OCI-M1 (cell line): ENCODE measurements around the gene CAMKV.
"Not testable (repeated sequence)": the region's sequence is repeated elsewhere in the genome, so short reads cannot be mapped to it uniquely, and the experiment has no call there.

Source experiments
- DNase-seq: peaks from one replicate; lab custom pipeline; 2025; lab: John Stamatoyannopoulos, UW

CAMKV gene

DNA sequence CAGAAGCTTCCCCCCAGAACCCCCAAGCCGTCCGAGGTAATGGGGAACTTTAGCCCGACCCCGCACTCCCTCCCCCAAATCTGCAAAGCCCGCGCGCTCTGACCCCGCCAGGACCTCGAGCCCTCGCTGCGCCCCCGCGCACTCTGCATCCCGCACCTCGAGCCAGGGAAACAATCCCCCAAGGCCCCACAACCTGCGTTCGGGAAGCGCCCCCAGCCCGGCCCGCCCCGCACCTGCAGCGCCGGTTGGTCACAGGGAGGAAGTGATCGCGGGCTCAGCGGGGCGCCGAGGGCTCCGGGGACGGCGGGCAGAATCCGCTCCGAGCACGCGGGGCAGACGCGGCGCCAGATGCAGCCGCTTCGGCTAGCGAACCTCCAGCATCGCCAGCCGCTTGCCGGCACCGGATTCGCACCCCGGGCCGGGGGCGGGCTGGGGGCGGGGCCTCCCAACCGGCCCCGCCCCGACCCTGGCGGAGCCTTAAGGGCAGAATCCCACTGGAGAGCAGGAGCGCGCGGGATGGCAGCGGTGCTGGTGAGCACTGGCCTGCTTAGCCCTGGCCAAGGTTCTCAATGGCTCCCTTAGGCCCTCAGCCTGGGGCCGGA, at the start of gene CAMKV:
CAMKV (minus strand) TSS at position 382 of the 602 bp plus-strand sequence. CDS start 7,518 bp downstream, outside the sequence.
- DNase-seq = no peak

DNA sequence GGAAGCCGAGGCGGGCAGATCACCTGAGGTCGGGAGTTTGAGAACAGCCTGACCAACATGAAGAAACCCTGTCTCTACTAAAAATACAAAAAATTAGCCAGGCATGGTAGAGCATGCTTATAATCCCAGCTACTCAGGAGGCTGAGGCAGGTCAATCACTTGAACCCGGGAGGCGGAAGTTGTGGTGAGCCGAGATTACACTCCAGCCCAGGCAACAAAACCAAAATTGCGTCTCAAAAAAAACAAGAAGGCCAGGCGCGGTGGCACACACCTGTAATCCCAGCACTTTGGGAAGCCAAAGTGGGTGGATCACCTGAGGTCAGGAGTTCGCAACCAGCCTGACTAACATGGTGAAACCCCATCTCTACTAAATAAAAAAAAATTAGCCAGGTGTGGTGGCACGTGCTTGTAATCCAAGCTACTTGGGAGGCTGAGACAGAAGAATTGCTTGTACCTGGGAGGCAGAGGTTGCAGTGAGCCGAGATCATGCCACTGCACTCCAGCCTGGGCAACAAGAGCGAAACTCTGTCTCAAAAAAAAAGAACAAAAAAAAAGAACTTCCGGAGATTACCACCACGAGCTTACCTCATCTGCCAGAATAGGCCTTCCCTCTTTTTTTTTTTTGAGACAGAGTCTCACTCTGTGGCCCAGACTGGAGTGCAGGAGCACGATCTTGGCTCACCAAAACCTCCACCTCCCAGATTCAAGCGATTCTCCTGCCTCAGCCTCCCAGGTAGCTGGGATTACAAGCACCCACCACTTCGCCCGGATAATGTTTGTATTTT, 48.3 kb upstream of the CAMKV start:
- DNase-seq = not testable (repeated sequence)

DNA sequence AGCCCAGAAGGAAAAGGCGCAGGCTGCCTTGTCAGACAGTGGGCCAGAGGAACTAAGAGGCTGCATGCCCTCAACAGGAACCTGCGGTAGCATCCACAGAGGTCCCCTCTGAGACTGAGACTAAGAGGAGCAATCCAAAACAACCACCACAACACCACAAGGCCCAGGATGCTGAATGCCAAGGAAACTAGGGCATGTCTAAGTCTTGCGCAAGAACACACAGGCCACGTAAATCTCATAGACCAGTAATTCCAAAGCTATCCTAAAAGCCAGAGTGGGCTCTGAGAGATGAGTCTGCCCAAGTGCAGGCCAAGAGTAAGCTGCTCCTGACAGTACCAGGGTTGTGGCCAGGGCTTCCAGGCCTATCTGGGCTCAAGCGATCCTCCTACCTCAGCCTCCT, 47.0 kb upstream of the CAMKV start:
- DNase-seq = no peak

DNA sequence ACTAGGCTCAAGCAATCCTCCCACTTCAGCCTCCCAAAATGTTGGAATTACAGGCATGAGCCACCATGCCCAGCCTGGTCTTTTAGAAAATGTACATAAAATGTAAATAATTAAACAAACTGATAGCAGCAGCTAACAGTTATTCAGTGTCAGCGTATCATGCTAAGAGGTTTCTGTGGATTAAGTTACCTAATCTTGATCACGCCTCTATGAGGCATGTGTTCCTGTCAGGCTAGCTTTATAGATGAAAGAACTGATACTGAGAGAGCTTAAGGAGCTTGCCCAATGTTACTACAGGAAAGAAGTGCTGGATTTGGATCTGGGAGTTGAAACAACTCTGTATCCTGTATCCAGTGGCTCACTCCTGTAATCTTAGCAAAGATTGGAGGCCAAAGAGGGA, 45.2 kb upstream of the CAMKV start:
- no peak for DNase-seq

DNA sequence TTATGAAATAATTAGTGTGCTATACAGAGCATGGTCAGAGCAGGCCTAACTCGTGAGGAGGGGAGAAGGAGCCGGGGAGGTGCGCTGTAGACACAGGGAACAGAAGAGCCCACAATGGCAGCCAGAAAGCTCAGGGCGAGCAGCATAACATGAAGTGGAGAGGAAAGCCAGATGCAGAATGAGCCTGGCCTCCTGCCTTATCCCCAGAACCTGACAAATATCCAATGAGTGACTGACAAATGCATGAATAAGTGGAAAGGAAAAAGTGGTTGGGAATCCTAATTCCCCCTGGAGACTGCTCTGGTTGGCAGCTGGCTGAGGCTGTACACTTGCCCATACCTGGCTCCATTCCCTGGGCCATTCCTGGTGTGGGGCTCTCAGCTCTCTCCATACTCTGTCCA, 43.2 kb upstream of the CAMKV start:
- DNase-seq = no peak

- no peak for DNase-seq
Measured at GRCh38 chr3:49911611-49912010, 41.9 kb upstream of the CAMKV start.

- no peak for DNase-seq
Measured at GRCh38 chr3:49911124-49911420, 41.4 kb upstream of the CAMKV start.

GRCh38 chr3:49910409-49911123, 40.9 kb upstream of the CAMKV start:
- no peak for DNase-seq

GRCh38 chr3:49908373-49909199, 38.9 kb upstream of the CAMKV start:
- peak; percentile 17 for DNase-seq

GRCh38 chr3:49906073-49906743, 36.5 kb upstream of the CAMKV start:
- DNase-seq = peak; percentile 62

- DNase-seq = not testable (repeated sequence)
Measured at GRCh38 chr3:49904448-49904847, 34.7 kb upstream of the CAMKV start.

DNA sequence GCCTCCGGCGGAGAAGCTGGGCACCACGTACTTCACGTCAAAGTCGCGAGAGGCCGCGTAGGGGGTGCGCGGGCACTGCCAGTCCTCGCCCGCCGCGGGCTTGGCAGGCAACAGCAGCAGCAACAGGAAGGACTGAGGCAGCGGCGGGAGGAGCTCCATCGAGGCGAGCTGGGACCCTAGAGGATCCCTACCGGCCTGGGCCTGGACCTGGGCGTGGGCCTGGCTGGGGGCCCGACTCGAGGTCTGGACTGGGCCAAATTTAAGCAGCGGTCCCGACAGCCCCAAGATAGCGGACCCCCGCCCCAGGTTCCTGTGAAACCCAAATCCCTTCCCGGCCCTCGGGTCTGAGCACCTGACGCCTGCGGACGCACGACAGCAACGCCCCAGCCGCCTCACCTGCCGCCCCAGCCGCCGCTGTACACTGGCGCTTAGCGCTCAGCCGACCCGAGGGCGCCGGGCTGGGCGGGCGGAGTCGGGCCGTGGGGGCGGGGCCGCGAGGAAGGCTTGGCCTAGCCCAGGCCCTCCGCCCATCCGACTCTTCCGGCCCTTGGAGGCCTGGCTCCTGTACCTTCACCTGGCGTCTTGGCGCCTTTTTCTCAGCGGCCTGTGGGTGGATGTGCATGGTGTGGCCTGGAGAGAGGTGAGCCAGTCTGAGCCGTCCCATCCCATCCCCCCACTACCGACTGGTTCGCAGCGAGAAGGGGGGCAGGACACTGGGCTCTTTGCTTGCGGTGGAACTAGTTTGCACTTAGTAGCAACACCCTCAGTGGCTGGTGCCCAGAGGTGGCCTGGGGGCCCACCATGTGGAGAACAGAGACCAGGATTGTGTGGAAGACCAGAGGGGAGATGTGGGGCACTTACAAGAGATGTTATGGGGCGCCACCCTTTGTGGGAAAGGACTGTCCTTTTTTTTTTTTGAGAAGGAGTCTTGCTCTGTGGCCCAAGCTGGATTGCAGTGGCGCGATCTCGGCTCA, 34.0 kb upstream of the CAMKV start, which contains the start of gene MST1R:
MST1R (minus strand) TSS at position 423 of the 974 bp plus-strand sequence; CDS start at position 159, 264 bp downstream.
- peak; percentile 53 for DNase-seq

- DNase-seq = no peak
Measured at GRCh38 chr3:49902511-49903345, 33.0 kb upstream of the CAMKV start.

DNA sequence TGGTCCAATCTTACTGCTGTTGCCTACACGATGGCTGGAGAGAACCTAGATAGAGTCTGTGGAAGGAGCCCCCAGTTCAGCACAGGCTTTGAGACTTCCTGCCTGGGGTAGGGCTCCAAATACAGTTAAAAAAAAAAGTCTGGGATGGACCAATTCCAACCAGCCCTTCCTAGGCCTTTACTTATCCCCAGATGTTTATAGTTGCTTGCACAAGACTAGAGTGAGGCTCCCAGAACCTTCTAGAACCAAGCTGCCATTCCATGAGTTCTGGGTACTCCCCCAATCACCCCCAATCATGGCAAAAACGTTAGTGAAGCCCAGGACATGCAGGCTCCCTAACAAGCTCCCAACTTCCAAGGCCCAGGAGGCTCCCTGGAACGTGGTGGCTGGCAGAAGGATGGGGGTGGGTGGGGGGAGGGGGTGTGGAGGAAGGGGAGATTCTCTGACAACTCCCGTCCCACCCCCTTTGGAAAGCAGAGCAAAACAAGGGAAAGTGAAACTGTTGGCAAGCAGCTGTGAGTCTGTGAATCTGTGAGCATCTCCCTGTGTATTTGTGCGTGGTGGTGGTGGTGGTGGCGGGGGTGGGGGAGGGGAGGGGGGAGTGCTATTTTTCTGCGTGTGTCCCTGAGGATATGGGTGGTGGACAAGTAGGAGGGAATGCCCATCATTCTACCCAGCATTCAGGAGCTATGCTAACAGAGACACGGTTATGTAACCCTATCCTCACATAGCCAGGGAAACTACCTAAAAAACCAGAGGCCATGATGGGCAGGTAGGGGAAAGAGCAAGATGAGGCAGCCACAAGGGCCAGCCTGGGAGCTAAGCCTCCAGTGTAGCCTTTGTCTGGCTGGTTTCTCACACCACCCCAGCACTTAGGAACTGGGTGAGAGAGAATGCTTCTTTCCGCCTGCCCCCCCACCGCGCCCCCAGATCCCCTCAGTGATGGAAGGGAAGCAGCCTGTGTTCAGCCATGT, 31.9 kb upstream of the CAMKV start:
- DNase-seq = no peak

DNA sequence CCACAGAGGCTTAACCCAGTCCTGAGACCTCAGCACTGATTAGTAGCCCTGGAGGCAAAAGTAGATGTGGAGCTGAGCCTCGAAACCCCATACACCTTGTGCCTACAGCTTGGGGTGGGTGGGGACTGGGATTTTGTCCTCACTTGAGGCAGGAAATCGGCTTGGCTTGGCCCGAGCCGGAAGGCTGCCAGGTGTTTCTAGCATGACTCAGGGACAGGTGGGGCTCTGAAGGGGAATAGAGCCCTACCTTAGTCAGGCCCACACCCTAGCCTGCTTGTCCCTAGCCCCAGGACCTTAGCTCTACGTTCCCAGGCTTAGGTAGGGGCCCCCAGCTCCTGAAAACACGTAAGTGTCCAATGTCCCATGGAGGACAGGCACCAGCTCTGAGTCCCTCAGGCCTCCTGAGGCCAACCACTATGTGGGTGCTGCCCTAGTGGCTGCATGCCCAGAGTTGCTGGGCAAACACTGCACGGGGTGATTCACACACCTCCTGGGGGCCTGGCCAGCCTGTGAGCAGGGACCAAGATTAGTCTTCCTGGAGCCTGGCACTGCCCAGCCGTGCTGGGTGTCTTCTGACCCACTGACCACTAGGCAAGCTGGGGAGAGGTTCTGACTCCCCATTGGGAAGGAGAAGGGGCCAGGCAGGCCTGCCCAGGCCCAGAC, 30.9 kb upstream of the CAMKV start:
- DNase-seq = no peak

DNA sequence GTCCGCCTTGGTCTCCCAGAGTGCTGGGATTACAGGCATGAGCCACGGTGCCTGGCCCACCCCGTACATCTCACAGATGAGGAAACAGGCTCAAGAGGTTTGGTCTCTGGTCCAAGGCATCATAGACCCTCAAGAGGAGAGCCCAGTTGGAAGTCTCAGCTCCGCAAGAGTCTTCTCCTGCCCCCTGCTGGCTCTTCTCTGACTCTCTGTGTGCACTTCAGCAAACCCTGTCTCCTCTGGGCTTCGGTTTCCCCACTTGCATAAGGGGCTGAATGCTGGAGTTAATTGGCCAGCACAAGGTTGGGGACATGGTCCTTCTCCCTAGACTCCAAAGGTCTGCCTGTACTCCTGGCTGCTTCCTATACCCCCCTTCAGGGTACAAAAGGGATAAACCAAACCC, 30.1 kb upstream of the CAMKV start:
- DNase-seq = peak; percentile 31

DNA sequence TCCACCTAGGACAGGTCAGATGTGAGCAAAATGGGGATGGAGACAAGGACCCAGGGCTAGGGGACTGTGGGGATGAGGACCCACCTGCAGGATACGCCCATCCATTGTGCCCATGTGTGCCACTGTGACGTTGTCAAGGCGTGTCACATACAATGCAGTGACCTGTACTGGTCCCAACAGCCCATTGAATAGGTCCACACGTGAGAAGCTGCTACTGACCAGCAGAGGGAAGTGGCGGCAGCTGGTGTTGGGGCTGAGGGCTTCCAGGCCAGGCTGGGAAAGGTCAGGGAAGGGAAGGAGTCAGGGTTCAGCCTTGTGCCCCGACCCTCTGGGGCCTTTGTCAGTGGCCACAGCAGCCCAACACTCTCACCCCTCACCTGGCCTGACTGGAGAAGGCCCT, 29.3 kb upstream of the CAMKV start:
- DNase-seq = no peak

DNA sequence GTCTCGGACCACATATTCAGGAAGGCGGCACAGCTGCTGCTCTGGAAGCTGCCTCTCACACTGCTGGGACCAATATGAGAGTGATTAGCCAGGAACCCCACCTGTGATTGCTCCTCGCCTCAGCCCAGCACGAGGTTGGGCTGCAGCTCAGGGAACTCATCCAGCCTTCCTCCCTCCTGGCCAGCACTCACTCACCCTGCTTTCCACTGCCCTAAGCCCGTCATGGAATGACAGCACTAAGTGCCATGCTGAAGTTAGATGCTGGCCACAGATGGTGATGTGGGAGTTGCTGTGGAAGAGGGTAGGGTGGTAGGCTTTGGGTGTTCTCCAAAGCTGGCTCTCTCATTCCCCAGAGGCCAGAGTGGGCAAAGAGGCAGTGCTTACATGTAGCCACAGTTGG, 26.6 kb upstream of the CAMKV start:
- DNase-seq = no peak
